NT2/D1 (cell line): Measurements from ENCODE around the gene PDZRN3.

Source experiments
- SUZ12 ChIP-seq: IDR thresholded peaks from 2 replicates; pipeline ENCODE4 v1.6.1; 2011; ENCODE audit not compliant: insufficient read length, insufficient read depth; ENCODE audit errors: extremely low read depth
- YY1 ChIP-seq: IDR thresholded peaks from 2 replicates; pipeline ENCODE4 v1.6.1; 2011; ENCODE audit not compliant: insufficient read length, insufficient read depth
- ZNF274 ChIP-seq: IDR thresholded peaks from 2 replicates; pipeline ENCODE4 v1.6.1; 2011; ENCODE audit warnings: mild to moderate bottlenecking, low read depth, low read length

DNA sequence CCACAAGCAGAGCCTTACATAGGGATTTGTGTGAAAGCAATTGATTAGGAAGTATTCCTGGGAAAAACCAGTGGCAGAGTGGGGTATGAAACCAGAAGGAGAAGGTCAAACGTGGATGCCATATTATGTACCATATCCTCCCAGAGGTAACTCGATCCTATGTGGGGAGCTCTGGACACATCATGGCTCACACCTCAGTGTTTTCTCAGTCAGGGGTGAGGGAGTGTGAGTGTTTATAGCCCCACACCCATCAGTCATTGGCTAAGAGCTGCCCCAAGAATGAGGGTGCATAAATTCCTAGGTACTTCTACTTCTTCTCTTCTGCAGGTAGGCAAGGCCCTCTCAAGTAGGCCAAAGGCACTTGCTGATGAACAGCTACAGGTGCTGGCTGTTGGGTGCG, 28.2 kb upstream of the PDZRN3 start:
- no peak for TF ChIP-seq SUZ12
- no peak for TF ChIP-seq ZNF274
- TF ChIP-seq YY1 = no peak
